ENCODE measurements around the gene OLIG2. TPM values are rescaled to one million over a fixed set of nuclear protein-coding genes. Genes with fewer than 3 reads are reported as not detected.

OLIG2 gene
- total and polyA plus RNA-seq, 7 donors: not detected

GRCh38 chr21:33021150-33021549 lies 4.6 kb upstream of the OLIG2 start:
- no peak for TF ChIP-seq EP300 (IDR thresholded peaks at IDR 0.05)
- TF ChIP-seq POLR2AphosphoS5 (IDR thresholded peaks at IDR 0.05): no peak
- no peak for TF ChIP-seq POLR2A (IDR thresholded peaks at IDR 0.05)
- no peak for TF ChIP-seq CTCF (IDR thresholded peaks at IDR 0.05)
- intact Hi-C loops (cut with DNase I): no loop called here
- 14 to 22% methylated on average over 11 of the region's 11 CpGs for WGBS, 2 donors
- Histone ChIP-seq H3K9me3 (no peaks in the 10 kb centered on the region), H3K36me3 (no peaks in the 10 kb centered on the region), H3K4me3 (no peak overlapping the region), H3K27me3 (peaks cover 45 to 99% (median 86%) of the 10 kb centered on the region in 3 donors), H3K4me1 (peaks cover 0 to 49% (median 34%) of the 10 kb centered on the region in 4 donors), H3K27ac (no peak overlapping the region)
- no peak for DNase-seq

- TF ChIP-seq POLR2A (IDR thresholded peaks at IDR 0.05) (no peak), CTCF (IDR thresholded peaks at IDR 0.05) (no peak), POLR2AphosphoS5 (IDR thresholded peaks at IDR 0.05) (no peak), EP300 (IDR thresholded peaks at IDR 0.05) (no peak)
- Histone ChIP-seq H3K4me1 (peaks cover 0 to 52% (median 37%) of the 10 kb centered on the region in 4 donors), H3K4me3 (no peak overlapping the region), H3K27me3 (peaks cover 45 to 100% (median 91%) of the 10 kb centered on the region in 3 donors), H3K27ac (no peak overlapping the region), H3K36me3 (no peaks in the 10 kb centered on the region), H3K9me3 (no peaks in the 10 kb centered on the region)
- DNase-seq: no peak
- intact Hi-C loops (cut with DNase I): no loop called here
- WGBS, 2 donors: 12 to 22% methylated on average over 4 of the region's 4 CpGs
Measured at GRCh38 chr21:33021667-33022066, 4.1 kb upstream of the OLIG2 start.

GRCh38 chr21:33022489-33022827 lies 3.3 kb upstream of the OLIG2 start:
- H3K27me3 ChIP-seq: peaks cover 53 to 100% (median 97%) of the 10 kb centered on the region in 3 donors
- no peak overlapping the region for H3K27ac ChIP-seq
- H3K4me3 ChIP-seq: no peak overlapping the region
- H3K4me1 ChIP-seq: peaks cover 0 to 59% (median 40%) of the 10 kb centered on the region in 4 donors
- no peaks in the 10 kb centered on the region for H3K36me3 ChIP-seq
- no peaks in the 10 kb centered on the region for H3K9me3 ChIP-seq
- intact Hi-C loops (cut with DNase I): no loop called here
- 8 to 11% methylated on average over 17 of the region's 17 CpGs for WGBS, 2 donors
- no peak for DNase-seq
- no peak for TF ChIP-seq POLR2A (IDR thresholded peaks at IDR 0.05)
- no peak for TF ChIP-seq POLR2AphosphoS5 (IDR thresholded peaks at IDR 0.05)
- TF ChIP-seq CTCF (IDR thresholded peaks at IDR 0.05): no peak
- TF ChIP-seq EP300 (IDR thresholded peaks at IDR 0.05): no peak

GRCh38 chr21:33022828-33023573 lies 2.7 kb upstream of the OLIG2 start:
- Histone ChIP-seq H3K9me3 (no peaks in the 10 kb centered on the region), H3K27ac (no peak overlapping the region), H3K27me3 (peaks cover 57 to 100% (median 97%) of the 10 kb centered on the region in 3 donors), H3K36me3 (no peaks in the 10 kb centered on the region), H3K4me1 (peaks cover 0 to 65% (median 43%) of the 10 kb centered on the region in 4 donors), H3K4me3 (no peak overlapping the region)
- no peak for DNase-seq
- no peak for TF ChIP-seq POLR2AphosphoS5 (IDR thresholded peaks at IDR 0.05)
- no peak for TF ChIP-seq CTCF (IDR thresholded peaks at IDR 0.05)
- no peak for TF ChIP-seq EP300 (IDR thresholded peaks at IDR 0.05)
- TF ChIP-seq POLR2A (IDR thresholded peaks at IDR 0.05): no peak
- 3 to 8% methylated on average over 52 of the region's 52 CpGs for WGBS, 2 donors
- intact Hi-C loops (cut with DNase I): no loop called here
